Mesendoderm (in vitro differentiated cells): ENCODE data around the gene POLN.

ENCODE experiments used
- DNase-seq: peaks from one replicate; pipeline ENCODE4 v3.0.0; 2013
- H2AK5ac ChIP-seq: 2 replicates; pipeline ENCODE4 v1.6.1; 2013; ENCODE audit warnings: low read length, inconsistent platforms
- H2BK120ac ChIP-seq: 2 replicates; pipeline ENCODE4 v1.6.1; 2013; ENCODE audit warnings: low read depth, mild to moderate bottlenecking, low read length, moderate library complexity, mixed read lengths
- H2BK15ac ChIP-seq: replicated peaks from 2 replicates; pipeline ENCODE4 v1.6.1; 2013; ENCODE audit warnings: low read depth, mild to moderate bottlenecking, moderate library complexity
- H2BK5ac ChIP-seq: 2 replicates; pipeline ENCODE4 v1.6.1; 2013; ENCODE audit warnings: low read length, inconsistent platforms
- H3K18ac ChIP-seq: 2 replicates; pipeline ENCODE4 v1.6.1; 2013; ENCODE audit warnings: mild to moderate bottlenecking, low read length, mixed read lengths
- H3K23ac ChIP-seq: one replicate; pipeline ENCODE4 v1.6.1; 2013; ENCODE audit warnings: low read length
- H3K27ac ChIP-seq: 2 replicates; pipeline ENCODE4 v1.5.1; 2013; ENCODE audit warnings: low read depth, mild to moderate bottlenecking, inconsistent platforms, low read length, moderate library complexity
- H3K27me3 ChIP-seq: 2 replicates; pipeline ENCODE4 v1.6.1; 2013; ENCODE audit warnings: low read length, control low read depth, mild to moderate bottlenecking, inconsistent platforms; ENCODE audit not compliant: insufficient read depth, poor library complexity
- H3K36me3 ChIP-seq: 2 replicates; pipeline ENCODE4 v1.6.1; 2013; ENCODE audit warnings: low read length, inconsistent platforms; ENCODE audit not compliant: control insufficient read depth, insufficient read depth
- H3K4ac ChIP-seq: one replicate; pipeline ENCODE4 v1.6.1; 2013; ENCODE audit warnings: low read depth, mild to moderate bottlenecking, low read length, moderate library complexity
- H3K4me1 ChIP-seq: 2 replicates; pipeline ENCODE4 v1.6.1; 2013; ENCODE audit warnings: low read depth, low read length, inconsistent platforms; ENCODE audit not compliant: control insufficient read depth
- H3K4me2 ChIP-seq: 2 replicates; pipeline ENCODE4 v1.6.1; 2013; ENCODE audit warnings: low read length
- H3K4me3 ChIP-seq: 2 replicates; pipeline ENCODE4 v1.5.1; 2013; ENCODE audit warnings: mild to moderate bottlenecking, low read length
- H3K56ac ChIP-seq: one replicate; pipeline ENCODE4 v1.6.1; 2013; ENCODE audit warnings: low read length
- H3K79me1 ChIP-seq: 2 replicates; pipeline ENCODE4 v1.6.1; 2013; ENCODE audit warnings: low read length, inconsistent platforms
- H3K79me2 ChIP-seq: 2 replicates; pipeline ENCODE4 v1.6.1; 2013; ENCODE audit warnings: mild to moderate bottlenecking, low read length; ENCODE audit not compliant: control insufficient read depth, insufficient read depth
- H3K9ac ChIP-seq: 2 replicates; pipeline ENCODE4 v1.6.1; 2013; ENCODE audit warnings: low read length, inconsistent platforms
- H4K5ac ChIP-seq: one replicate; pipeline ENCODE4 v1.6.1; 2013; ENCODE audit warnings: low read length
- H4K8ac ChIP-seq: one replicate; pipeline ENCODE4 v1.6.1; 2013; ENCODE audit warnings: low read depth, mild to moderate bottlenecking, control low read depth, low read length, moderate library complexity
- WGBS: extraction: QIAGEN DNeasy Blood & Tissue Kit; methylation state at CpG from one replicate; pipeline ENCODE4 v1.1.7; 2013; ENCODE audit warnings: low lambda C conversion rate, missing lambda C conversion rate; ENCODE audit not compliant: insufficient coverage; ENCODE audit errors: extremely low coverage; 5-methylcytosine and 5-hydroxymethylcytosine counted together

The POLN gene

DNA sequence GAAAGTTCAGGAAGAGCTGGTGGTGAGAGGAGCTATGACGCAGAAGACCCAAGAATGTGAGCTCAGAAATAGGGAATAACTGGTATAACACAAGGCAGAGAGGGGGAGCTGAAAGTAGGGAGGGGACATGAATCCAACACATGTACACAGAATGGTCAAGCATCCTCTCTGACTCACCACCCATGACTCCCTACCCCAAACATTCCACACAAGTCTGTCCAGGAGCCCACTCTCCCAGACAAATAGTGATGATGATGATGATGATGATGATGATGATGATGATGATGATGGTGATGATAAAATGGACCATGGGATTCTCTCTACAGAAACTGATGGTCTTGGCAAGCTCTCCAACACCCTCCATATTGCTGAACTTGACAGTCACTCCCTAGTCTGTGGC is 136.4 kb downstream of the POLN start:
- H3K4ac ChIP-seq = no peak overlapping the region
- no peaks in the 10 kb centered on the region for H3K79me1 ChIP-seq
- no peak overlapping the region for H3K18ac ChIP-seq
- no peak overlapping the region for H2BK120ac ChIP-seq
- no peak overlapping the region for H3K4me2 ChIP-seq
- no peaks in the 10 kb centered on the region for H3K79me2 ChIP-seq
- DNase-seq = no peak
- no peak overlapping the region for H3K9ac ChIP-seq
- no peak overlapping the region for H2BK15ac ChIP-seq
- H3K27me3 ChIP-seq = no peaks in the 10 kb centered on the region
- H3K4me1 ChIP-seq = no peaks in the 10 kb centered on the region
- no peak overlapping the region for H3K4me3 ChIP-seq
- H2AK5ac ChIP-seq = no peak overlapping the region
- no peak overlapping the region for H3K23ac ChIP-seq
- no peak overlapping the region for H4K5ac ChIP-seq
- H4K8ac ChIP-seq = no peak overlapping the region
- no peak overlapping the region for H3K27ac ChIP-seq
- H3K36me3 ChIP-seq = no peaks in the 10 kb centered on the region
- no CpG with 5 or more reads among the region's 1 CpG for WGBS
- no peak overlapping the region for H3K56ac ChIP-seq
- no peak overlapping the region for H2BK5ac ChIP-seq

- H3K4me2 ChIP-seq = no peak overlapping the region
- no peak overlapping the region for H2BK120ac ChIP-seq
- no peak overlapping the region for H3K9ac ChIP-seq
- H3K36me3 ChIP-seq = no peaks in the 10 kb centered on the region
- no peak overlapping the region for H3K23ac ChIP-seq
- DNase-seq = no peak
- H4K5ac ChIP-seq = no peak overlapping the region
- no peaks in the 10 kb centered on the region for H3K79me2 ChIP-seq
- no peak overlapping the region for H3K18ac ChIP-seq
- no peaks in the 10 kb centered on the region for H3K4me1 ChIP-seq
- no peak overlapping the region for H3K4me3 ChIP-seq
- no CpG with 5 or more reads among the region's 9 CpGs for WGBS
- no peak overlapping the region for H4K8ac ChIP-seq
- no peak overlapping the region for H3K4ac ChIP-seq
- H2BK5ac ChIP-seq = no peak overlapping the region
- no peaks in the 10 kb centered on the region for H3K79me1 ChIP-seq
- H2BK15ac ChIP-seq = no peak overlapping the region
- H2AK5ac ChIP-seq = no peak overlapping the region
- no peaks in the 10 kb centered on the region for H3K27me3 ChIP-seq
- H3K56ac ChIP-seq = no peak overlapping the region
- no peak overlapping the region for H3K27ac ChIP-seq
Observed at GRCh38 chr4:2104556-2105345, 137.2 kb downstream of the POLN start.

DNA sequence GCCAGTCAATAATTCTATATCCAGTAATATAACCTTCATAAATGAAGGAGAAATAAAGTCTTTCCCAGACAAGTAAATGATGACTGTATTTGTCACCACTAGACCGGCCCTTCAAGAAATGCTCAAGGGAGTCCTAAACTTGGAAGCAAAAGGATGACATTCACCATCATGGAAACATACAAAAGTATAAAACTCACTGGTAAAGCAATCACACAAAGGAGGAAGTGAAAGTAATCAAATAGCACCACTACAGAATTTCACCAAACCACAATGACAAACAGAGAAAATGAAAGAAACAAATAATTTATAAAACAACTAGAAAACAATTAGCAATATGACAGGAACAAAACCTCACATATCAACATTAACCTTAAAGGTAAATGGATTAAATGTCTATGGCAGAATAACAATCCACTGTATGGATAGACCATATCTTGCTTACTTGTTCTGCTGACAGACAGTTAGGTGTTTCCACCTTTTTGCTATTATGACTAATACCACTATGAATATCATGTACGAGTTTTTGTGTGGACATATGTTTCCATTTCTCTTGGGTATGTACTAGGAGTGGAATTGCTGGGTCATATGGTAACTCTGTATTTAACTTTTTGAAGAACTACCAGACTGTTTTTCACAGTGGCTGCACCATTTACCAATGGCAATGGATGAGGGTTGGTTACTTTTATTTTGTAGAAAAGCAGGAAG is 137.9 kb downstream of the POLN start:
- no peak overlapping the region for H3K9ac ChIP-seq
- H3K4me1 ChIP-seq = no peaks in the 10 kb centered on the region
- no peaks in the 10 kb centered on the region for H3K79me2 ChIP-seq
- no peak overlapping the region for H4K8ac ChIP-seq
- H4K5ac ChIP-seq = no peak overlapping the region
- H3K27me3 ChIP-seq = no peaks in the 10 kb centered on the region
- no peak overlapping the region for H2BK5ac ChIP-seq
- H3K4me2 ChIP-seq = no peak overlapping the region
- H2BK120ac ChIP-seq = no peak overlapping the region
- no peak overlapping the region for H3K23ac ChIP-seq
- no peak overlapping the region for H3K56ac ChIP-seq
- DNase-seq = no peak
- no peak overlapping the region for H2BK15ac ChIP-seq
- no peaks in the 10 kb centered on the region for H3K79me1 ChIP-seq
- no CpG with 5 or more reads among the region's 2 CpGs for WGBS
- no peak overlapping the region for H3K4ac ChIP-seq
- no peaks in the 10 kb centered on the region for H3K36me3 ChIP-seq
- no peak overlapping the region for H3K27ac ChIP-seq
- no peak overlapping the region for H2AK5ac ChIP-seq
- H3K18ac ChIP-seq = no peak overlapping the region
- H3K4me3 ChIP-seq = no peak overlapping the region

- H4K8ac ChIP-seq = no peak overlapping the region
- no CpG with 5 or more reads among the region's 5 CpGs for WGBS
- H2BK120ac ChIP-seq = no peak overlapping the region
Observed at GRCh38 chr4:2103127-2103842, 138.6 kb downstream of the POLN start.

DNA sequence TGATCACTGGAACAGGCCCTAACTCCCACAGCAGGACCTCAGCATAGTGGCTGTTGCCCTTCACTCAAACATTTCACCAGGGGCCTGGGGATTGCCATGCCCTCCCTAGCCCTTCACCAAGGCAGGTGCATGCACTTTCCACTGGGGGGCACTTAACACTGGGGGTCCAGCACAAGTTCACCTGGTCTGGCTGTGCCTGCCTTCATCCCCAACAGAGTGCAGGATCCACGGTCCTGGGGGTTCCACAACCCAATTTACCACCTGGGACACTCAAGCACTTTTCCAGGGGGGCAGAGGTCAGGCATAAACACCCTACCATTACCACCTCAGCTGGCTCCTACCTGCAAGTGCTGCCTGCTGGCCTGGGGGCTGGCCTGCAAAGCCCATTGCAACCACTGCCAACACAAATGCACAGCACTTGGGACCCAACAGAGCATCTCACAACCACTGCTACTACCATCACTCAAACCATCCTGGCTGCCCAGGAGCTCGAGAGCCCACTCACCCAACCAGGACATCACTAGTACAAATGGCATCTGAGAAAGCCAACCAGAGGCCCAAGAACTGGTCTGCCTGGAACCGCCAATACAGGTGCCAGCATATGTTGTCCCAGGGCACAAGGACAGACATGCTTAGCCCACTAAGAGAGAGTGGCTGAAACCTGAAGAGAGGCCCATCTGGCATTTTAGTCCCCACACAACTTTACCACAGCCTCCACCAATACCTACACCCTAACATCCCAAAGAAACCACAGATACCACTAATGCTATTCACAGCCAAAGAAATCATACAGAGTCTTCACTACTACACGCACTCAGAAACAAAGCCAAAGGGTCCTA is 139.7 kb downstream of the POLN start:
- Histone ChIP-seq H2BK5ac (no peak overlapping the region), H2AK5ac (no peak overlapping the region), H3K9ac (no peak overlapping the region), H3K56ac (no peak overlapping the region), H4K8ac (no peak overlapping the region), H3K4ac (no peak overlapping the region), H3K4me2 (no peak overlapping the region), H3K23ac (no peak overlapping the region), H3K79me2 (no peaks in the 10 kb centered on the region), H4K5ac (no peak overlapping the region), H3K18ac (no peak overlapping the region), H3K27me3 (no peaks in the 10 kb centered on the region), H2BK15ac (no peak overlapping the region), H3K4me3 (no peak overlapping the region), H3K79me1 (no peaks in the 10 kb centered on the region), H3K27ac (no peak overlapping the region), H3K36me3 (no peaks in the 10 kb centered on the region), H3K4me1 (no peaks in the 10 kb centered on the region), H2BK120ac (no peak overlapping the region)
- no peak for DNase-seq
- no CpG with 5 or more reads among the region's 4 CpGs for WGBS

More at GRCh38 chr4:2103127-2103842, 138.6 kb downstream of the POLN start:
- Histone ChIP-seq H3K27ac (no peak overlapping the region), H3K18ac (no peak overlapping the region), H3K4me2 (no peak overlapping the region), H3K23ac (no peak overlapping the region), H2AK5ac (no peak overlapping the region), H3K27me3 (no peaks in the 10 kb centered on the region), H3K56ac (no peak overlapping the region), H3K4me3 (no peak overlapping the region), H3K36me3 (no peaks in the 10 kb centered on the region), H2BK5ac (no peak overlapping the region), H4K5ac (no peak overlapping the region), H3K4ac (no peak overlapping the region), H3K79me2 (no peaks in the 10 kb centered on the region), H3K9ac (no peak overlapping the region), H3K4me1 (no peaks in the 10 kb centered on the region), H2BK15ac (no peak overlapping the region), H3K79me1 (no peaks in the 10 kb centered on the region)
- DNase-seq = no peak
